Tibial artery (tissue), 4 donors: ENCODE measurements around the gene CA10.

ENCODE experiments used
- DNase-seq, 2 donors: peaks; one replicate each; pipeline ENCODE4 v3.0.0-alpha.2; 2019
- H3K27ac ChIP-seq, 2 donors: fragments of 200-600 bp; sonication (generic) in 1 of 2; 1 replicate in 1 of 2; 2 replicates in 1 of 2; pipeline ENCODE4 v1.5.1; 2018 to 2019; ENCODE audit warnings: mild to moderate bottlenecking in 1 of 2
- H3K27me3 ChIP-seq, 2 donors: fragments of 200-600 bp; sonication (generic) in 1 of 2; one replicate each; pipeline versions ENCODE4 v1.5.1 to v1.6.0; 2016 to 2019
- H3K36me3 ChIP-seq, 3 donors: fragments of 200-600 bp; sonication (generic) in 2 of 3; one replicate each; pipeline ENCODE4 v1.5.1; 2016 to 2019; ENCODE audit warnings: mild to moderate bottlenecking in 2 of 3
- H3K4me1 ChIP-seq, 4 donors: fragments of 200-600 bp; sonication (generic) in 2 of 4; 1 replicate in 3 of 4; 2 replicates in 1 of 4; pipeline ENCODE4 v1.5.1; 2016 to 2019
- H3K4me3 ChIP-seq, 2 donors: fragments of 200-600 bp; sonication (generic) in 1 of 2; 1 replicate in 1 of 2; 2 replicates in 1 of 2; pipeline ENCODE4 v1.5.1; 2018 to 2019; ENCODE audit warnings: mild to moderate bottlenecking in 2 of 2
- H3K9me3 ChIP-seq, 3 donors: fragments of 200-600 bp; sonication (generic) in 1 of 3; one replicate each; pipeline ENCODE4 v1.5.1; 2016 to 2019
- intact Hi-C: fragments of 100-400 bp; cut with DNase I; formaldehyde crosslinking; loops from one replicate; pipeline ENCODE4 v1.15.0; 2023; ENCODE audit warnings: low total_unique reads
- TF ChIP-seq, protein P1 (sequence below), 2 experiments: fragments of 200-600 bp in 1 of 2; fragments of 450-650 bp in 1 of 2; IDR thresholded peaks; one replicate each; pipeline ENCODE4 v1.5.1; 2017 to 2019; ENCODE audit warnings: antibody characterized with exemption in 2 of 2, mild to moderate bottlenecking in 1 of 2, moderate library complexity in 1 of 2

The CA10 gene

DNA sequence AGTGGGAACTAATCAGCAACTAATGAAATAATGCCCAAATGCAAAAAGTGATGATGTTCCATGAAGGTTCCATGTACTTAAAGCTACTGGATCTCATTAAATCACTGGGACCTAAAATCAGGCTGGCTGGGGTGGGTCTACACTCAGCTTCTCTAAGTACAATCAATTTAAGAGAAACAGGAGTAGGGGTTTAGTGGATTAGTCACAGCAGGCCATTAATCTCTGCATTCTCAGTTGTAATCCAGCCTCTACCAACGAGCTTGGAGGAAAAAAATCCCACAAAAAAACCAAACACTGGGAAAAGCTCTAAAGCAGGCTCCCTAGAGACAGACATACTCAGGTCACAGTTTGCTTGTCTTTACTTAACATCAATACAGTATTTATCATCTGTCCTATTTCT, 15.0 kb downstream of the CA10 start:
- Histone ChIP-seq H3K4me1 (no peaks in the 10 kb centered on the region), H3K27ac (no peak overlapping the region), H3K9me3 (no peaks in the 10 kb centered on the region), H3K4me3 (no peak overlapping the region), H3K27me3 (no peaks in the 10 kb centered on the region), H3K36me3 (no peaks in the 10 kb centered on the region)
- DNase-seq, result no peak
- intact Hi-C loops, result no loop called here
- TF ChIP-seq, protein P1, sequence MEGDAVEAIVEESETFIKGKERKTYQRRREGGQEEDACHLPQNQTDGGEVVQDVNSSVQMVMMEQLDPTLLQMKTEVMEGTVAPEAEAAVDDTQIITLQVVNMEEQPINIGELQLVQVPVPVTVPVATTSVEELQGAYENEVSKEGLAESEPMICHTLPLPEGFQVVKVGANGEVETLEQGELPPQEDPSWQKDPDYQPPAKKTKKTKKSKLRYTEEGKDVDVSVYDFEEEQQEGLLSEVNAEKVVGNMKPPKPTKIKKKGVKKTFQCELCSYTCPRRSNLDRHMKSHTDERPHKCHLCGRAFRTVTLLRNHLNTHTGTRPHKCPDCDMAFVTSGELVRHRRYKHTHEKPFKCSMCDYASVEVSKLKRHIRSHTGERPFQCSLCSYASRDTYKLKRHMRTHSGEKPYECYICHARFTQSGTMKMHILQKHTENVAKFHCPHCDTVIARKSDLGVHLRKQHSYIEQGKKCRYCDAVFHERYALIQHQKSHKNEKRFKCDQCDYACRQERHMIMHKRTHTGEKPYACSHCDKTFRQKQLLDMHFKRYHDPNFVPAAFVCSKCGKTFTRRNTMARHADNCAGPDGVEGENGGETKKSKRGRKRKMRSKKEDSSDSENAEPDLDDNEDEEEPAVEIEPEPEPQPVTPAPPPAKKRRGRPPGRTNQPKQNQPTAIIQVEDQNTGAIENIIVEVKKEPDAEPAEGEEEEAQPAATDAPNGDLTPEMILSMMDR (IDR thresholded peaks at IDR 0.05), result no peak

DNA sequence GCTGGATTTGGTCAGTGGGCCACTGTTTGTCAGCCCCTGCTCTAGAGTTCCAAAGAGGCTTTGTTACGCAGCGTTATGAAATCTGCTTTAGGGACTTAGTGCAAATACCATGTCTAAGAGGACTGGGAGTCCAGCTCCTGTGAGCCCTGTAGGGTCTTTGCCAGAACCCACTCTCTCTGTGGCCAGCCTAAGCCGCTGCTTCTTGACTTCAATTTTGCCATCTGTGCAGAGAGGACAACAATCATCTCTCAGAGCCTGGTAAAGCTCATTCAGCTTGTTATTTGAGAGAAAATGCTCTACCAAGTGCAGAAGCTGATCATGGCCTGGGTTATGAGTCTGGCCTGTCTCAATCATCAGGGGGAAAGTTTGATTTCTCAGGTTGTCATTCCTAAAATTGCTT, 17.9 kb downstream of the CA10 start:
- TF ChIP-seq, protein P1 (IDR thresholded peaks at IDR 0.05), result no peak
- intact Hi-C loops, result no loop called here
- H3K27me3 ChIP-seq, result no peaks in the 10 kb centered on the region
- no peaks in the 10 kb centered on the region for H3K36me3 ChIP-seq
- H3K4me3 ChIP-seq, result no peak overlapping the region
- DNase-seq, result no peak
- no peaks in the 10 kb centered on the region for H3K9me3 ChIP-seq
- no peaks in the 10 kb centered on the region for H3K4me1 ChIP-seq
- H3K27ac ChIP-seq, result no peak overlapping the region

DNA sequence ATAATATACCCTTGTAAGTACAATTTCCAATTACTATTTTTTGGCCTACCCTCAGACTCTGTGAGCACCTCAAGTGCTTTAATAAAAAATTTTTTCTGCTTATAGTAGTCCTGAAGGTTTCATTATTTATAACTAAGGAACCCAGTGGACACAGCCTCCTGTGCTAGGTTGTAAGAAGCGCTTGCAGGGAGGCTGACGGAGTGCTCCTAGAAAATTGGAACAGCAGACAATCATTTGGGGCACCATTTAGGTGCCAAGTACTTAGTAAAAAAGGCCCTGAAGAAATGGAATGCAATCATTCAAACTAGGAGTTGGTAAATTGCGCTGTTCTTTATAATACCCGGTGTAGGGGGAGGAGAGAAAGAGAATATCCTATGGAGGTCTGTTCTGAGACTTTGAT, 19.8 kb downstream of the CA10 start:
- Histone ChIP-seq H3K27ac (no peak overlapping the region), H3K36me3 (no peaks in the 10 kb centered on the region), H3K4me3 (no peak overlapping the region), H3K27me3 (no peaks in the 10 kb centered on the region), H3K9me3 (no peaks in the 10 kb centered on the region), H3K4me1 (no peaks in the 10 kb centered on the region)
- TF ChIP-seq, protein P1 (IDR thresholded peaks at IDR 0.05), result no peak
- DNase-seq, result no peak
- intact Hi-C loops, result no loop called here

DNA sequence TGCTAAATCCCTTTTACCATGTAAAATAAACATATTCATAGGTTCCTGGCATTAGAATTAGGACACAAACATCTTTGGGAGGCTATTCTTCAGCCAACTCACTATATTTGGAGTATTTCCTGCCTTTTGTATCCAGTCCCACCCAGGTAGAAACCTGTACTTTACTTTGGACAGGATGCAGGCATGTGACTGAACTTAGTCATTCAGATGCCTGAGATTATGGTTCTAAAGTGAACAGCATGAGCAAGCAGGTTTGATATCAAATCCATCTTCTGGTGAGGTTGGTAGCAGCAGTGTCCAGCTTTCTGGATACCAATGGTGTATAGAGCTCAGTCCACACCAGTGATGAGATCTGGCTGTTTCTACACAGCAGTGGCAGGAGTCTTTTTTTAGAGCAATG, 20.2 kb downstream of the CA10 start:
- no peaks in the 10 kb centered on the region for H3K36me3 ChIP-seq
- H3K9me3 ChIP-seq, result no peaks in the 10 kb centered on the region
- no peaks in the 10 kb centered on the region for H3K27me3 ChIP-seq
- no peak overlapping the region for H3K27ac ChIP-seq
- H3K4me1 ChIP-seq, result no peaks in the 10 kb centered on the region
- intact Hi-C loops, result no loop called here
- DNase-seq, result no peak
- TF ChIP-seq, protein P1 (IDR thresholded peaks at IDR 0.05), result no peak
- H3K4me3 ChIP-seq, result no peak overlapping the region

DNA sequence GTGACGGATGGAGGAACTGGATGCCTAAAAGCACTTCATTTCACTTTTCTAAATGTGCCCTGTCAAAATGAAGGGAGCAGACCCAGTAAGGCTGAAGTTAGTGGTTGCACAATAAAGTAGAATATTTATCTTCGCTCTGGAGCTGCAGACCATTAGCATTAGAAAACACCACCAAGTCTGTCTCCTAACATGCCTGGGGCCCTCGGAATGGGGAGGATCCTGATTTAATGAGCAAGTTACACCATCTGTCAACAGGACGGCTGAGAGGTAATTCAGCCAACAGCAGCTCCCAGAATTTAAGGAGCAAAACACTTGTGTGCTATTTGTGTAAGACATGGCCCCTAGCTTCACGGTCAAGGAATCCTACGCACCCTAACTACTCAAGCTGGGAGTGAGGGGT, 22.3 kb downstream of the CA10 start:
- H3K9me3 ChIP-seq, result no peaks in the 10 kb centered on the region
- no peaks in the 10 kb centered on the region for H3K4me1 ChIP-seq
- H3K27ac ChIP-seq, result no peak overlapping the region
- intact Hi-C loops, result no loop called here
- DNase-seq, result no peak
- TF ChIP-seq, protein P1 (IDR thresholded peaks at IDR 0.05), result no peak
- no peaks in the 10 kb centered on the region for H3K36me3 ChIP-seq
- H3K27me3 ChIP-seq, result no peaks in the 10 kb centered on the region
- H3K4me3 ChIP-seq, result no peak overlapping the region

DNA sequence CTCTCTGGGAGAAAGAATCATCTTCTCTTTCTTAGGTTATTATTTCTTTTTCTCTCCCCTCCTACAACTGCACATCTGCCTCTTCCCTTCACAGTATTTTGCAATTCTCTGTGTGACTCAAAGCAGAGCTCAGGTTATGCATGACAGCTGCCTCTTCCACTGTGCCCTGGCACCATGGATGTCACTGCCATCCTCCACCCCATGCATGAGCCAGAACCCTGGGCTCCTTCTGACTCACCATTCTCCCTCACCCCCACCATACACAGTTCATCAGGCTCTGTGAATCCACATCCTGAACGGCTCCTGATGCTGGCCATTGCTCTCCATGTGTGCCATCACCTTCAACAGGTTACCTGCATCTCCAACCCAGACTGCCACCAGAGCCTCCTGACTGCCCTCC, 23.9 kb downstream of the CA10 start:
- H3K9me3 ChIP-seq, result no peaks in the 10 kb centered on the region
- DNase-seq, result no peak
- H3K4me1 ChIP-seq, result no peaks in the 10 kb centered on the region
- H3K36me3 ChIP-seq, result no peaks in the 10 kb centered on the region
- no peak overlapping the region for H3K4me3 ChIP-seq
- intact Hi-C loops, result no loop called here
- no peaks in the 10 kb centered on the region for H3K27me3 ChIP-seq
- no peak overlapping the region for H3K27ac ChIP-seq
- TF ChIP-seq, protein P1 (IDR thresholded peaks at IDR 0.05), result no peak
